Progenitor cell of endocrine pancreas (in vitro differentiated cells): ENCODE results near the gene ARHGAP25. TPM values are rescaled to one million over a fixed set of nuclear protein-coding genes. Genes with fewer than 3 reads are reported as not detected.

Experiments used
- DNase-seq: peaks from one replicate; pipeline ENCODE4 v3.0.0; 2021; ENCODE audit warnings: low spot score; ENCODE audit not compliant: unreplicated experiment
- H3K27ac Mint-ChIP-seq: 2 replicates; pipeline ENCODE4 v1.8.0; 2021; ENCODE audit warnings: mild to moderate bottlenecking, moderate library complexity, mixed read lengths
- H3K27me3 Mint-ChIP-seq: 2 replicates; pipeline ENCODE4 v1.8.0; 2021; ENCODE audit warnings: mixed read lengths
- H3K36me3 Mint-ChIP-seq: 2 replicates; pipeline ENCODE4 v1.8.0; 2022; ENCODE audit warnings: mixed read lengths; ENCODE audit not compliant: insufficient read depth
- H3K4me1 Mint-ChIP-seq: 2 replicates; pipeline ENCODE4 v1.8.0; 2021; ENCODE audit warnings: low read depth, mixed read lengths
- H3K4me3 Mint-ChIP-seq: 2 replicates; pipeline ENCODE4 v1.8.0; 2021; ENCODE audit warnings: low read depth, mild to moderate bottlenecking, moderate library complexity, mixed read lengths
- H3K9me3 Mint-ChIP-seq: 2 replicates; pipeline ENCODE4 v1.8.0; 2021; ENCODE audit warnings: low read depth, mixed read lengths
- CTCF ChIP-seq: fragments of 200-600 bp; sonication (generic); IDR thresholded peaks from one replicate; pipeline ENCODE4 v1.5.0; 2021; ENCODE audit warnings: antibody characterized with exemption, mild to moderate bottlenecking; ENCODE audit not compliant: unreplicated experiment
- total RNA-seq: library from RNA; stranded (reverse); gene quantifications from 2 replicates; pipeline ENCODE4 v1.2.1, GENCODE V29; 2021

ARHGAP25 gene
- total RNA-seq, 1 donor from 2014 or later, result 1.3 TPM

DNA sequence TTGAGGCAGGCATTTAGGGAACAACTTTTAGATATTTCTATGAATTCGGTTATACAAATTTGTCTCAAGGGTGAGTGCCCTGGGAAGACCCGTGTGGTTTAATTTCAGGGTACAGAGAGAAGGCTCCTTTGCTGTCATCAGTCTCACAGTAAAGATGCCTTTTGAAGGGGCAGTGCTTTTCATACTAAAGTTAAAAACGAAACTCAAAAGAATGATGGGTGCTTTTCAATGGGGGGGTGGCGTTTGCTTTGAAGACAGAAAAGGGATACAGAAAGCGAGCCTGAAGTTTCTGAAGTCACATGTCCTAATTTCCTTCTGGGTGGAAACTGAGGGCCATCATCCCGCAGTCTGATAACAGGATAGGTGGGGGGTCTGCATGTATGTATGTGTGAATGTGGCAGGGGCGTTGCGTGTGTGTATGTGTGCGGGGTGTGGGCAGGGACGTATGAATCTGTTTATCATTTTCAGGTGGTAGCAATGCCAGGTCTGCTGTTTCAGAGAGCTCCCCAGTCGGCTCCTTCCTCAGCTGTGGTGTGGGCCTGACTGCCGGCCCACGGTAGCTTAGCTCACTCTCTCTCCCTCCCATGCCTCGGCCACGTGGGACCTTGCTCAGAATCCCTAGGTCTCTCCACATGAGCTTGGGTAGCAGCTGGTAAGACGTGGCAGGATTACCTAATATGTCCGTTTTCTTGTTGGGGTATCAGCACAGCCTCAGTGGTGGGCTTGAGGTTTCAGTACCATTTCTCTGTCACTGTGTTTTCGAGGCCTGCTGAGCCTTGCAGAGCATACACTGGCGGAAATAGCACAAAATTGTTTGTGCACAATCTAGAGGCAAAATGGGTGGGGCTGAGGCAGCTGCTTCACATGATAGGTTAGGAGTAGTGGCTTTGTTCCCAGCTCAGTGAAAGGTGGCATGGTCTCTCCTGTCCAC is 32.7 kb downstream of the ARHGAP25 start:
- TF ChIP-seq CTCF, result no peak
- Mint-ChIP-seq H3K36me3 (no peaks in the 10 kb centered on the region), H3K9me3 (no peaks in the 10 kb centered on the region), H3K4me3 (no peak overlapping the region), H3K27me3 (peaks cover 10% of the 10 kb centered on the region), H3K27ac (no peak overlapping the region), H3K4me1 (peaks cover 5% of the 10 kb centered on the region)
- no peak for DNase-seq

- no peak overlapping the region for H3K4me3 Mint-ChIP-seq
- H3K36me3 Mint-ChIP-seq, result no peaks in the 10 kb centered on the region
- H3K9me3 Mint-ChIP-seq, result no peaks in the 10 kb centered on the region
- no peak overlapping the region for H3K27ac Mint-ChIP-seq
- no peak for DNase-seq
- H3K27me3 Mint-ChIP-seq, result peaks cover 13% of the 10 kb centered on the region
- H3K4me1 Mint-ChIP-seq, result peaks cover 4% of the 10 kb centered on the region
- TF ChIP-seq CTCF, result no peak
Observed at GRCh38 chr2:68767996-68768395, 33.4 kb downstream of the ARHGAP25 start.

- no peaks in the 10 kb centered on the region for H3K9me3 Mint-ChIP-seq
- H3K4me1 Mint-ChIP-seq, result peaks cover 4% of the 10 kb centered on the region
- no peak overlapping the region for H3K4me3 Mint-ChIP-seq
- no peak for DNase-seq
- H3K36me3 Mint-ChIP-seq, result no peaks in the 10 kb centered on the region
- H3K27ac Mint-ChIP-seq, result no peak overlapping the region
- H3K27me3 Mint-ChIP-seq, result peaks cover 13% of the 10 kb centered on the region
- TF ChIP-seq CTCF, result no peak
Observed at GRCh38 chr2:68768461-68768860, 33.9 kb downstream of the ARHGAP25 start.

DNA sequence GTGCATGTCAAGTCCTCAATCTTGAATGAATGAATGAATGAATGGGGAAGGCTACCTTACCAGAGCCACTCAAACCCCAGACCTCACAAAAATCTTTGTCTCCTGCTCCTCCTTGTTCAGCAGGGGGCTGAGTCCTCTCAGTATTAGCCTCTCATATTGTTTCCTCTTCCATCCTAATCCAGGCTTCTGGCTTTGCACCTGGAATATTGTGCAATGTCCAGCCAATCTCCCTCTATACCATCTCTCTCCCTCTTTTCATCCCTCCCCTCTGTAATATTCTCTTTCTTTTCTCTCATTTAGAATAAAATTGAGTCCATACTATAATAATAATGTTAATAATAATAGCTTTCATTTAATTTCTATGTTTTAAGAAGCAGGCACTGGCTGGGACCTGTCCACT is 34.3 kb downstream of the ARHGAP25 start:
- Mint-ChIP-seq H3K36me3 (no peaks in the 10 kb centered on the region), H3K27me3 (peaks cover 13% of the 10 kb centered on the region), H3K27ac (no peak overlapping the region), H3K4me1 (peaks cover 4% of the 10 kb centered on the region), H3K9me3 (no peaks in the 10 kb centered on the region), H3K4me3 (no peak overlapping the region)
- no peak for DNase-seq
- TF ChIP-seq CTCF, result no peak

- peaks cover 13% of the 10 kb centered on the region for H3K27me3 Mint-ChIP-seq
- H3K4me1 Mint-ChIP-seq, result peaks cover 4% of the 10 kb centered on the region
- no peak overlapping the region for H3K27ac Mint-ChIP-seq
- no peaks in the 10 kb centered on the region for H3K9me3 Mint-ChIP-seq
- H3K4me3 Mint-ChIP-seq, result no peak overlapping the region
- DNase-seq, result no peak
- no peaks in the 10 kb centered on the region for H3K36me3 Mint-ChIP-seq
- TF ChIP-seq CTCF, result no peak
Observed at GRCh38 chr2:68769586-68770270, 35.1 kb downstream of the ARHGAP25 start.
